Stomach (tissue), 4 donors: ENCODE results near the gene SUSD4.

Source experiments
- EP300 ChIP-seq: sonication (generic); formaldehyde crosslinking; IDR thresholded peaks from one replicate; pipeline ENCODE4 v1.6.1; 2017; ENCODE audit warnings: antibody characterized with exemption
- POLR2A ChIP-seq, 4 donors: fragments of 450-650 bp; IDR thresholded peaks; one replicate each; pipeline ENCODE4 v1.6.1; 2016; ENCODE audit warnings: antibody characterized with exemption in 4 of 4, control low read depth in 2 of 4, mild to moderate bottlenecking in 1 of 4, moderate library complexity in 1 of 4
- TF ChIP-seq, protein P1 (sequence below), 7 experiments: fragments of 450-650 bp in 4 of 7; fragments of 200-600 bp in 3 of 7; sonication (generic) in 3 of 7; IDR thresholded peaks; one replicate each; pipeline ENCODE4 v1.5.1; 2016 to 2019; ENCODE audit warnings: antibody characterized with exemption in 7 of 7, control low read depth in 2 of 7, mild to moderate bottlenecking in 1 of 7

DNA sequence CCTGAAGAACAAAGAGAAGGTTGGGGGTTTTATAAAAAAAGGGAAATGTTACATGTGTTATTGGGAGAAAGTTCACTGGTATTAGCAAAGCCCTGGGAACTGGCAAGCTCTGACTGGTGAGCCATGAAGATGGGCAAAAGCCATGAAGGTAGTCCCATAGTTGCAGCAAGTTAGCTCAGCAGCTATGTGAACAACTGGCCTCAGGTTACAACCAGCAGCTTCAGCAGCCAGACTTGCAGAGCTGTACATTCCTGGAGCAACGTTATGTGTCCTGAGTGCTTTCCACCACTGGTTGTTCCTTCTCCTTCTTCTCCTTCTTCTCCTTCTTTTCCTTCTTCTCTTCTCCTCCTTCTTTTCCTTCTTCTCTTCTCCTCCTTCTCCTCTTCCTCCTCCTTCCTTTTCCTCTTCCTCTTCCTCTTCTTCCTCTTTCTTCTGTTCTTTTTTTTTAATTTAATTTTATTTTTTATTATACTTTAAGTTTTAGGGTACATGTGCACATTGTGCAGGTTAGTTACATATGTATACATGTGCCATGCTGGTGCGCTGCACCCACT lies 164.8 kb downstream of the SUSD4 start:
- TF ChIP-seq EP300 (no peak), POLR2A (IDR thresholded peaks at IDR 0.05) (no peak)
- TF ChIP-seq, protein P1, sequence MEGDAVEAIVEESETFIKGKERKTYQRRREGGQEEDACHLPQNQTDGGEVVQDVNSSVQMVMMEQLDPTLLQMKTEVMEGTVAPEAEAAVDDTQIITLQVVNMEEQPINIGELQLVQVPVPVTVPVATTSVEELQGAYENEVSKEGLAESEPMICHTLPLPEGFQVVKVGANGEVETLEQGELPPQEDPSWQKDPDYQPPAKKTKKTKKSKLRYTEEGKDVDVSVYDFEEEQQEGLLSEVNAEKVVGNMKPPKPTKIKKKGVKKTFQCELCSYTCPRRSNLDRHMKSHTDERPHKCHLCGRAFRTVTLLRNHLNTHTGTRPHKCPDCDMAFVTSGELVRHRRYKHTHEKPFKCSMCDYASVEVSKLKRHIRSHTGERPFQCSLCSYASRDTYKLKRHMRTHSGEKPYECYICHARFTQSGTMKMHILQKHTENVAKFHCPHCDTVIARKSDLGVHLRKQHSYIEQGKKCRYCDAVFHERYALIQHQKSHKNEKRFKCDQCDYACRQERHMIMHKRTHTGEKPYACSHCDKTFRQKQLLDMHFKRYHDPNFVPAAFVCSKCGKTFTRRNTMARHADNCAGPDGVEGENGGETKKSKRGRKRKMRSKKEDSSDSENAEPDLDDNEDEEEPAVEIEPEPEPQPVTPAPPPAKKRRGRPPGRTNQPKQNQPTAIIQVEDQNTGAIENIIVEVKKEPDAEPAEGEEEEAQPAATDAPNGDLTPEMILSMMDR (IDR thresholded peaks at IDR 0.05), result no peak
